NCI-H345 treated with DMSO at 0.1 percent for 48 hours (cell line): Measurements from ENCODE around the gene NXF1.
A peak's percentile ranks its signal among the peaks of the same experiment; 100 is the strongest.
"Not testable (repeated sequence)": the region's sequence is repeated elsewhere in the genome, so short reads cannot be mapped to it uniquely, and the experiment has no call there.

ENCODE experiments used
- DNase-seq: peaks from one replicate; lab custom pipeline; 2025; ENCODE audit not compliant: unreplicated experiment; lab: John Stamatoyannopoulos, UW

The NXF1 gene

DNA sequence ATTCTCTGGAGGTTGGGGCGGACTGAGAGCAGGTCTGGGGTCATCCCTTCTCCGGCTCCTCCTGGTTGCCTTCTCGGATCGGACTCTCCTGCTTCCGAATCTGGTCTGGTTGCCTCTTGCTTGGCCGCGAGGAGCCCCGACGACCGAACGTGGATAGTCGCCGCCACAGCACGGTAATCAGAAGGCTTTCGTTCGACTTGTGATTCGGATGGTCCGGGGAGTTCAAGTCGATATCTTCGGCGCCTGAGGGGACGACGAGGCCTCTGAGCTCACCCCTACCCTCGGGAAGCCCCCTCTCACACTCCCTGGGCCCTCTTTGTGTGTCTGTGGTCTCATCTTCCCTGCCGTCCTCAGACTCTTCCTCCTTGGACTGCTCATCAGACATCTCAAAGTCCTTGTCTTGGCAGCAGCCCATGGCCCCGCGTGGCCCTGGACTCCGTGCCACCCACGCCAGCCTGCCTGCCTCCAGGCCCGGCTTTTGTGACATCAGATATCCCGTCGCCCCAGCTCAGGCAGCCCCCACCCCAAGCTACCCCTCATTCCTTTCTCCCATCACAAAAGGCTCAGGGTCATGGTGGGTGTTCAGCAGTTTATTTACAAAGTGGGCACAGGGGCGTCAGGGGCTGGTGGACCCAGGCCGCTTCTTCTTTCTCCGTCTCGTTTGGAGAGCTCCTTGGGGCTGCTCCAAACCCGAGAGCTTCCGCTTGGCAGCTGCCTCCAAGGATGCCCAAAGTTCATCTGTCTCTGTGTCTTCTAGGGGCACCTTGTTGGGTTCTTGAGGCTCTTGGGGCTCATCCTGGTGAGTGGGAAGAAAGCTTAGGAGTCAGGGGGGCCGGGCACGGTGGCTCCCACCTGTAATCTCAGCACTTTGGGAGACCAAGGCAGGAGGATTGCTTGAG lies 27.3 kb upstream of the NXF1 start, which contains the start of gene TEX54:
Gene TEX54, minus strand, starts transcription at position 506 of the 899 bp plus-strand sequence.
- no peak for DNase-seq

GRCh38 chr11:62831520-62832335 lies 26.5 kb upstream of the NXF1 start, which contains the start of gene STX5:
Gene STX5, minus strand, starts transcription at chr11:62832051. Its CDS starts 808 bp downstream, at chr11:62831243.
- DNase-seq: peak; percentile 95

DNA sequence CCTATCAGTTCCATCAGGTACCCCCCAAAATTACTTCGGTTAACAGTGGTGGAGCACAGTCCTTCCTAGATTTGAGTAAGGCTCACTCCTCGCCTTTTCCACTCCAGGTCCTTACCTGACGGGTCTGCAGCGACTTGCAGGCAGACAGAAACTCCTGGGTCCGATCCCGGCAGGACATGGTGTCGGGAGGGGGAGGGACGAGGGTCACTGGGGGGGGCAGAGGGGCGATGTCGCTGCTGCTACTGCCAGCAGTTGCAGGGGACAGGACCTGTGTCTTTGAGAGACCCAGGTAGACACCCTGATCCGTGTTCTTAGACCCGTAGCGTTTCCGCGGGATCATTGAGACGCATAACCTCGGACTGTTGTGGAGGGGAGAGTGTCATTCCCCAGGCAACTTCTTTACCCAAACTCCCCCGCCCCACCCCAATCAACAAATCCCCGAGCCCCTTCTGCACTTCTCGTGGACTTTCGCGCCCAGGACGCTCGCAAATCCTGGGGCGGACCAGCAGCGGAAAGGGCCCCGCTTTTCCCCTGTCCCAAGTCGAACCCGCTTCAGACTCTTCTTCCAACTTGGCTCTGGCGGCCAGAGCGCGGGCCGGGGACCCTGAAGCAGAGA lies 25.8 kb upstream of the NXF1 start:
- no peak for DNase-seq

GRCh38 chr11:62828130-62828529 lies 22.9 kb upstream of the NXF1 start:
- DNase-seq: not testable (repeated sequence)

DNA sequence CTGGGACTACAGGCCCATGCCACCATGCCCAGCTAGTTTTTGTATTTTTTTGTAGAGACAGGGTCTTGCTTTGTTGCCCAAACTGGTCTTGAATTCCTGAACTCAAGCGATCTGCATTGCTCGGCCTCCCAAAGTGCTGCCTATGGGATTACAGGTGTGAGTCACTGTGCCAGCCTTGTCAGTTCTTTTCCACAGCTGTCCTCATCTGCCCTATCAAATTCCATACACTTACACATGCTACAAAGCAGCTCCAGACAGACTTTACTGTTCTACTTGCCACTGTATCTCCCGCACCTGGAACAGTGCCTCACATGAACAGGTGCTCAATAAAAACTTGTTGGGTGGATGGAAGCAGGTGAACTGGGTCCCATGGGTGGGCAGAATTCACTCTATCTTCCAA lies 18.4 kb upstream of the NXF1 start:
- no peak for DNase-seq

- DNase-seq: no peak
Measured at GRCh38 chr11:62817129-62817528, 11.9 kb upstream of the NXF1 start.

DNA sequence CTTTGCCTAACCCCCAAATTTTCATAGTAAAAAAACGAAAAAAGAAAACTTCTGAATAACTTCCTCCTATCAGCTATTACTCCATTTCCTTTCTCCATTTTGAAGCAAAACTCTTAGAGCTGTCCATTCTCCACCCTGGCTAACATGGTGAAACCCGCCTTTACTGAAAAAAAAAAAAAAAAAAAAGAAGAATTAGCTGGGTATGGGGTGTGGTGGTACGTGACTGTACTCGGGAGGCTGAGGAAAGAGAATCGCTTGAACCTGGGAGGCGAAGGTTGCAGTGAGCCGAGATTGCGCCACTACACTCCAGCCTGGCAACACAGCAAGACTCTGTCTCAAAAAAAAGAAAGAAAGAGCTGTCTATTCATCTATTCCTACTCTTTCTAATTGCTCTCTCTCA lies 11.3 kb upstream of the NXF1 start:
- no peak for DNase-seq

DNA sequence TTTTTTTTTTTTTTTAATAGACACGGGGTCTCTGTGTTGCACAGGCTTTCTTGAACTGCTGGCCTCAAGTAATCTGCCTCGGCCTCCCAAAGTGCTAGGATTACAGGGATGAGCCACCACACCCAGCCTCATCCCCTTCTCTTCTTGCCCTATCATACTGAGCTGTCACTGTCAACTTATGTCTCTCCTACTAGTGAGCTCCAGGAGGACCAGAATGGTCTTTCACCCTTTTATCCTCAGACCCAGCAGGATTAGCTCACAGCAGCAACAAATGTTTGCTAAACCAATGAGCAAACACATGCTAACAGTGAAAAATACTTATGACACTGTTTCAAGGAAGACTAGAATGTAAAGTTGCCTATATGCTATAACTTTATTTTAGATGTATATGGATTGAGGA lies 6.4 kb upstream of the NXF1 start:
- no peak for DNase-seq

DNA sequence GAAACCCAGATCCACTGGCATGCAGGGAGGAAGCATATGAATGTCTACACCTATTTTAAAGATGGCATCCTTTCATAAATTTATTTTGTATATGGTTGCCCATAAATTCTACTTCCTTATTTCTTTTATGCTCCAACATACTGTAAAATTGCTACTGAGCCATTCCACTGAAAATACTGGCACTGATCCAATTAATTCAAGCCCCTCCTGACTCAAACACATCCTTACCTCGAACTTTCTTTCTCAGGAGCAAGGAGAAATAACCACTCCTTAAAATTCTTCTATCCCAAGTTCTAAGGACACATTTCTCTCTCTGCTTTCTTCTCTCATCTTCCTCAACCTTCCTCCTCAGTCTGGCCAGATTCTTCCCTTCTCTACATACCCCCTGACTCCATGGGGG lies 5.5 kb upstream of the NXF1 start:
- DNase-seq: no peak

- DNase-seq: no peak
Measured at GRCh38 chr11:62806611-62807121, 1.4 kb upstream of the NXF1 start.

DNA sequence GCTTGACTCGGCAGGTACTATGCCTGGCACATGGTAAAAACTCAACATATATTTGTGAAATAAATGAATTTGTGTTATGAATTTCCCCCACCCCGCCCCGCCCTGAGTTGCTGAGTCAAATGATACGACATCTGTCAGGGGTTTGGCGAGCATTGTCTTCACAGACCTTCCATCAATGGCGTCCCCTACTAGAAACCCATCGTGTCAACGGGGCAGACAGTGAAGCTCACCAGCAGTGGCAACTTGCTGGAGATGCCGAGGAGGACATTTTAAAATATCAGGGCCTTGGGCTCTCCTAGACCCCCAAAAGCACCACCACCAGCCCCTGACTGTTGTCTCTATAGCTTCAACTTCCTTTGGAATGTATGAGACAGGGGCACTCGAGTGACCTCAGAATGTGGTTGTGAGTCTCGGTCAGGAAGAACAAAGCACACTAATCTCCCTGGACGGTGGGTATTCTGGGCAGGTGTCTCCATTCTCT lies 761 bp upstream of the NXF1 start:
- DNase-seq: no peak

DNA sequence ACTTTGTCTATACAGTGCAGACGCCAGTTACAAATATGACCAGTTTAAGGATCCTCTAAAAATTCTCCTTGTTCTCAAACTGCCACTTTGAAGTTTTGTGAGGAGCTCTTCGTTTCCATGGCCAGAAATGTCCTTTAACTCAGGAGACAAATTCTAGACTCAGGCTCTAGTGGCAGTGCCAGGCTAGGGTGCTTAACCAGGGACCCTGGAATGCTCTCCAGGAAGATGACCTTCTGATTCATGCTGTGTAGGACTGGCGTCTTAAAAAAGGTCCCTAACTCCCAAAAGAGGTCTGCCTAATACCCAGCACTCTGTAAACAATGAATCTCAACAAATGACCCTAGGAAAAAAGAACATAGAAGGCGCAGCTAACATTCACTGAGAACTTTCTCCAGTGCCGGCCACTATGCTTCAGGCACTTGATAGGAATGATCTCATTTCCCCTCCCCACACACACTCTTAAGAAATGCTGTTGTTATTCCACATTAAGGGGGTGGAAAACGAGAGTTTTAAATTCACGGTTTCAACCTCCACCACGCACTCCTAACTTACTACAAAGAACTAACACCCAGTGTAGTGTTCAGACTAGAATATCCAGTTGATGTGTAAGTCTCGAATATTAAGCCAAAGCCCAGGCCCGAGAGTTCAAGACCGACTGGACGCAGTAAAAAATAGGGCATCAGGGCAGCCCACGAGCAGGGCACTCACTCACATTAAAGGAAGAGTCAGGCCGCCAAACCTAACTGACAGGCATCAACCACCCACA lies 747 bp downstream of the NXF1 start:
- no peak for DNase-seq

- DNase-seq: no peak
Measured at GRCh38 chr11:62801071-62801470, 4.2 kb downstream of the NXF1 start.

DNA sequence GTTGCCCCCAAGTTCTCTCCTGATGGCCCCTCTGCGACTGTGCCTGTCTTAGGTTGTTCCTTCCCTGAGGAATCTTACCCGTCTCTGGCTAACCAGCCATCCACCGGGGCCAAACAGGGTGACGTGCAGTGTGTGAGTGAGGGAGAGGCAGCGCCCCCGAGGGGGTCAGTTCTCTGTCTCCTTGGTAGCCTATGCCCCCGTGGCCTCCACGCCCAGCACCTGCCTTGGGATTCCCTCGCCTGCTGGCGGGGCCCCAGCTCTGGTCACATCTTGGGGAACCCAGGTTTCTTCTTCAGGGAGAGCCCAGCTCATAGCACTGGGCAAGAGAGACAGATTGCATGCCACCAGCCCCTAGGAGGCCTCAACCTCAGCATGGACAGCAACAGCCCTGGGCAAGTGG lies 5.8 kb downstream of the NXF1 start:
- DNase-seq: no peak

DNA sequence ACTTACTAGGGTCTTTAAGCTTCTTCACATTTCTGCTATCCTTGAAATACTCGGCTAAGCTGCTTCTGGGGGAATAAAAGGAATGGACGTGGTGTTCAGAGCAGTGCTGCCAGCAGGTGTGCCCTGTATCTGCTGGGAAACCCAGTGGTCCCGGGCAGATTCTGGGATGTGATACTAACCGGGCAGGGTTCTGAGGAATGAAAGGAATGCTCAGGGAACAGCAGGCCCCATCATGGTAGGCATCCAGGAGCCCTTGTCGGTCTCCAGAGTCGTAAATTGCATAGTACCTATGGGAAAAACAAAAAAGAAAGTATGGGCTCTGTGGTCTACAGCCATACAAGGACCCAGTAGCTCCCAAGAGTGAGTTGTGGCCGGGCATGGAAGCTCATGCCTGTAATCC lies 9.0 kb downstream of the NXF1 start:
- DNase-seq: no peak

DNA sequence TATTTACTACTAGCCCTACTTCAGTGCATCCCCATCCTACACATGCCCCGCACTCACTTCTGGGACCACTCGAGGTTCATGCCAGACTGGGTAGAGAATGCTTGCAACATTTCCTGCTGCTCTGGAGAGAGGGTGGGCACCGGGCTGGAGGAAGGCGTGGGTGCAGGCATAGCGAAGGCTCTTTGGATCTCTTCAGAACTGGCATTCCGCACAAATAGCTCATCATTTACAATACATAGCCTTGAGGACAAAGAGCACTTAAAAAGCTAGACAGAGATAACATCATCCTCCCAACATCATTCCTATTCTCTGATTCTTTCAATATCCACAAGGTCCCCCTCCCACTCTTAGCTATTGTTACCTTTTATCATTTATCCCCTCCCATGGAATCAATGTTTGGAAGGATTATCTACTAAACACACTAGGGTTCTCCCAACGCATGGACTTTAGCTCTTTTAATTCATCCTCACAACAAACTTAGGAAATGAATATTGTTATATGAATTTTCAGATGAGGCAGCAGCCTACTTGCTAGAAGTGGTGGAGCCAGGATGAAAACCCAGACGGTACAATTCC lies 11.0 kb downstream of the NXF1 start:
- DNase-seq: no peak

DNA sequence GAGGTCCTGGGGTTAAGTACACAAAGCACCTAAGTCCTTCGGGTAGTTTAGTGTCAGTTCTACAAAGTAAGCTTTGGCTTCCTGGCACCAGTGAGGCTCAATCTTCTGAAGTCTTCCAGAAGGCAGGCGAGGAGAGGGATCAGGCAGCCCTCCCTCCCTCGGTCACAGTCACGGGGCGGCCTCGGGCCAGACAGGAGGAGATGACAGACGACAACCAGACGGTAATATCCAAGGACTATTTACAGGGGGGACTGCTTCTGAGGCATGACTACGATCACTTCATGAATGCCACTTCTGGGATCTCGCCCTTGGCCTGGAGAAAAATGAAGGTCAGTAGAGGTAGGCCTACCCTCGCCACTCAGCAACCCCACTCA lies 13.1 kb downstream of the NXF1 start:
- no peak for DNase-seq

DNA sequence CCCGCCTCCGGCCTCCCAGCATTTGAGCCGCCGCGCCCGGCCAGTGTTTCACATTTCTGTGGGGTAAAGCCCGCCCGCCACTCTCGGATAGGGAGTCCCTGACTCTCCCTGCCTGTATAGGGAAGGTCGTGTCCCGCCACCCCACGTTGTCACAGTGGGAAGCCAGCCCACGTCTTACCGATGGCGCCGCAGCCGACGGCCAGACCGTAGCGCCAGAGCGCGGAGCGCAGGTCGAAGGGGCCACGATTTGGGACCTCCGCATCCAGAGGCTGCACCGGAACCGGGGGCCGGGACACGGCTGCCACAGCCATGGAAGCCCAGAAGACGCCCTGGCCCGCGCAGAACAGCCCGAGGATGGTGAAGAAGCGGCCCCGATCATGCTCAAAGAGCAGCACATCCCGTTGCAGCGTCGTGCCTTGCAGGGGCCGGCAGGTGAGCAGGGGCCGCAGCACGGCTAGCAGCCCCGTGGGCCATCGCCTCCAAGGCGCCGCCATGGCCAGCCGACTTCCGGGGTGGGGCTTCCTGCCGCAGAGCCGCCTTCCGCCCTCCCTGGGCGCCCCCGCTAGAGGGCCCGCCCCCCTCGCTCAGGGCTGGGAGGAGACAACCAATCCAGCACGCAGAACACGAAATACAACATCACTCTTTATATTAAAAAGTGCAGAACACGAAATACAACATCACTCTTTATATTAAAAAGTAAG lies 13.6 kb downstream of the NXF1 start, which contains the start of gene TMEM223:
Gene TMEM223, minus strand, starts transcription at position 506 of the 701 bp plus-strand sequence. Its CDS starts 12 bp downstream, at position 494.
- peak; percentile 74 for DNase-seq

- no peak for DNase-seq
Measured at GRCh38 chr11:62789576-62789975, 15.7 kb downstream of the NXF1 start.
